ENCODE results near the gene GDF10.
A peak's percentile ranks its signal among the peaks of the same experiment; 100 is the strongest.

The GDF10 gene

DNA sequence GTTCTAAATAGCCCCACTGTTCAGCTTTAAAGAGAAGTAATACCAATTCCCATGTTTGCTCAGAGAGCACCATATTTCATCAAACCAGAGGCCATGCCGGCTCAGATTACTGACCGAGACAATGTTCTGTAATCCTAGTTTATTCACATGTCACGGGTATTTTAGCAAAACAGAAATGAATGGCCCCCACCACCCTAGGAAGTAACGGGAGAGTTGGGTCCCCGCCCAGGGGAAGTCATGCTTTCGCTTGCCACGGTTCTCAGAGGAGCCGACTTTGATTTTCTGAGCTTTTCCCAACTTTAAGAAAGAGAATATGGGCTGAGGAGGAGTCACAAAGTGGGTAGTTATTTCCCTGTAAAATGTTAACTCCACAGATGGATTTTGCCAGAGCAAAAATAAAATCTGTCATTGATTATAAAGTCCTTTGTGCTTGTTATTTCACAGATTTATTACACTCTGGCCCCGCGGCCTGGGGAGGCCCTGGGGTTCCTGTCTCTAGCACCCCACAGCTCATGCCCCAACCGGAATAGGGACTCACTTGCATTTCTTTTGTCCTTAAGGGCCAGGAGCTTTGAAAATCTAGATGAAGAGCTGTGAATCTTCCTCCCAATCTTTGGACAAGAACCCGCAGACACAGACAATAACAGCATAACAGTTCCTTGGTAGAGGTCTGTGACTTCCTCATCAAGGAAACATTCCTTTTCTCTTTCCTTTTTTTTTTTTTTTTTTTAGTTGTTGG is 3.7 kb upstream of the GDF10 start:
- DNase-seq = no peak

DNA sequence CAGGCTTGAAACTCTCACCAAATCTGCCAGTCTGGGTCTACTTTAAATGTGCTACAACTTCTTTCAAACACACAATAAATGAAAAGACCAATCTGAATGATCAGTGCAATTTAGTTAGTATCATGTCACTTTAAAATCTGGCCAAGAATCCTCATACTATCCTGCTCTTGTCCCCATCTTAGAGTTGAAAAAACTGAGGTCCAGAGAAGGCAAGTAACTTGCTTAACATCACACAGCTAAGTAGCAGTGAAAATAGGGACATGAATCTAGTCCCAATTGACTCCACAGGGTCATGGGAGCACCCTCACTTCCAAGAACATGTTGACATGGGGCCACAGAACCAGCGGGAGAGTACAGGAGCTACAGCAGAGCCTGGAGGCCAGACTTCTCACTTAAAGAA is 3.1 kb upstream of the GDF10 start:
- no peak for DNase-seq

DNA sequence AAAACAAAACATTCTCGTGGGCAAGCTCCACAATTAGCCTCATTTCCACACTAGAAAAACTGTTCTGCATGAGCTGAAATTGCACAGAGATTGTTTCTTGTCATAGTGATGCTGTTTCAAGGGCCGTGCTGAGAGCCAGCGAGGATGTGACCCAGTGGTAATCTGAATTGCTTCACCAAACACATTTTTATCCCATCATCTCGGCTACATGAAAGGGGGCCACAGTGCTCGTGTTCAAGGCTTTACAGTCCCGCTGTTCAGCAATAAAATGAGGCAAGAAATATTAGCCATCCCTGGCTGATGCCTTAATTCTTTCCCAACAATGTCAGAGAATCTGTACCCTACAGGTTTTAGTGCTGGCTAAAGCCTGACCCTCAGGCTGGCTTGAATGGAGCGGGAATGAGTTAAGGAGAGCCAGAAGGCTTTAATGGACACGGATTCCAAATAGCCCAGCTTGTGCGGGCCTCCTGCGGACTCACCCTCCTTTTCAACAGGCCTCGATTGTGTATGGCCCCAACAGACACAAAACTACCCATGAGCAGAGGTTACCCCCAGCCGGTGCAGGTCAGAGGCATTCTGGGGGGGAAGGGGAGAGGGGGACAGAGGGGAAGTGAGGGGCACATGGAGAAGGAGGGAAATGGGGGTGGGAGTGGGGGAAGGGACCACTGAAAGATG is 2.0 kb upstream of the GDF10 start:
- no peak for DNase-seq

DNA sequence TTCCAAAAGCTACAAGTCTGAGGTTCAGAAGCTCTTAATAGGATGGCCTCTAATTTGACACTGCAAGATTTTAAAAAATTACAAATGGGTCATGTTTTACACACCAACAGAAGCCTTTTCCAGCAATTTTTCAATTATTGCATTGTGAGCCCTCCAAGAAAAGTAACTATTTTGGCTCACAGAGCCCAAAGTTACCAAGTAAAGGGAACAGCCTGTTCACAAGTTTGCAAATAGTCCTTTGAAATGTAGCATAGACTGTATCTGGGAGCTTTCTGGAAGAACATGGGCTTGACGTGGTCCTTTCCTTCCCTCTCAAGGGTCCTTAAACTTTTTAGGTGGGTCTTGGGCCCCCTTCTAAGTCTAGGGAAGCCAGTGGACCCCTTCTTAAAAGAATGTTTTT is 1.3 kb upstream of the GDF10 start:
- DNase-seq = no peak

DNA sequence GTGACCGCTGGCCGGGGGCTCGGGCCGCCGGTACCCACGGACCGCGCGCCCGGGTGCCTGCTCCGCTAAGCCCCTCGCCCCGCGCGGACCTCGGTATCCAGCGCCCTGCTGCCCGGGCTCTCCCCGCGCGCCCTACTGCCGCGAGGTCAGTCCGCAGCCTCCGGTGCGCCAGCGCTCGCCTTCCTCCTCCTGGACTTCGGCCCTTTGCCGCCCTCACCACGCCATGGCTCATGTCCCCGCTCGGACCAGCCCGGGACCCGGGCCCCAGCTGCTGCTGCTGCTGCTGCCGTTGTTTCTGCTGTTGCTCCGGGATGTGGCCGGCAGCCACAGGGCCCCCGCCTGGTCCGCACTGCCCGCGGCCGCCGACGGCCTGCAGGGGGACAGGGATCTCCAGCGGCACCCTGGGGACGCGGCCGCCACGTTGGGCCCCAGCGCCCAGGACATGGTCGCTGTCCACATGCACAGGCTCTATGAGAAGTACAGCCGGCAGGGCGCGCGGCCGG is 483 bp downstream of the GDF10 start:
- no peak for DNase-seq

DNA sequence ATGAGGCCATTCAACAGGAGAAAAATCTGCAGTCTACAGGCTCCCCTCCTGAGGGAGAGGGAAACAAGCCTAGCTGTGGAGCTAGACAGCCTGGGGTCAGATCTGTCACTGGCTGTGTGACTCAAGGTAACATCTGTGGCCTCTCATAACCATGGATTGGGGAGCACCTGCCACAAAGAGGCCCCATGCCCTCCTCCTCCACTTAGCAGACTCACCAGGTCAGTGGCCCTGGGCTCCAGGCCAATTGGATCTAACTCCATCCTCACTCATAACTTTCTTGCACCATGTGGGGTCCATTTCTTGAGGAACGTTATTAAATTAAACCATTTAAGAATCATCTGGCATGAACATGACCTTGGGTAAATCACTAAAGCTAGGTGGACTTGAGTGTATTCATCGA is 1.8 kb downstream of the GDF10 start:
- DNase-seq = no peak

DNA sequence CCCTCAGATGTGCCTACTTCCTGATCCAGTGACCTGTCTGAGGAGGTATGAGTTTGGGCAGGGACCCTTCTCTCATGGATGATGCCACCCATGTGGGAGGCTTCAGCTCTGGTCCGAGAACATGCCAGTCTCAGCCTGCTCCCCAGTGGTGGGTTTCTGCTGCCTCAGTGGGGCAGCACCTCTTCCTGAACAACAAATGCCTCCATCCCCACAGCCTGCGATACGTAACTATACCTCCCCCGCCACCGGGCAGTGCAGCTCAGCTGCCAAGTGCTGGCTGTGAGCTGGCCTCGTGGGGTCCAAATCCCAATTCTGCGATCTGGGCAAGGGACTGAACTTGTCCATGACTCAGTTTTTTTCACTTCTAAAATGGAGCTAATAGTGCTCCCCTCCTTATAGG is 3.1 kb downstream of the GDF10 start:
- DNase-seq = no peak

DNA sequence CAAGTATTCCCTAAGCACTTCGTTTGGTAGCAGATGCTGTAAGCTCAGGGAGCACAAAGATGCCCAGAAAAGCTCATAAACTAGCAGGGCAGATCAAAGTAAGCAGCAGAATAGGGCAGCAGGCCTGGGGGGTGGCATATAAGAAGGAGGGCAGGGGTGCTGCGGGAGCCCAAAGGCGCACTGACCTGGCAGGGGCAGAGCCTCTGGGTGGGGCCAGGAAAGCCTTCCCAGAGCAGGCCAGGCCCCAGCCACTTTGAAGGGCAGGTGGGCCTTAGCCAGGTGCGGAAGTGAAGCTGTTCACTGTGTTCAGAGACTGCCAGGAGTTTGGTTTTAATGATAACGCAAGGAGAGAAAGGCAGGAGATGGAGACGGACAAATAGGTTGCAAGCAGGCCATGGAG is 3.9 kb downstream of the GDF10 start:
- no peak for DNase-seq

DNA sequence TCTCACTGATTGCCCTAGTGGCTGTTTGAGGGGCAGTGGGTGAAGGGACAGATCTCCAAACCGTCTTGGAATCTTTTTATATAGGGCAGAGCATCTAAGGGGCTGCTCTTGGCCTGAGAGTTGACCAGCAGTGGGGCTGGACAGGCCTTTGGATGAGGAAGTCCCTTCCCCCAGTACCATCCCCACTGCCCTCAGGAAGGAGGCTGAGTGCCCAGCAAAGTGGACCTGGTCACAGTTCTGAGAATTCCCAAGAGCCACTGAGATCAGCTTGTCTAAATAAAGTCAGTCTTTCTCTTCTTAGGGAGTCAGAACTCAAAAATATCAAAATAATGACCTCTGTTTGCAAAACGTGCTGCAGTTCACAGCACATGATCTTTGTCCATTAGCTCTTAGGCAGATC is 5.6 kb downstream of the GDF10 start:
- DNase-seq = no peak

DNA sequence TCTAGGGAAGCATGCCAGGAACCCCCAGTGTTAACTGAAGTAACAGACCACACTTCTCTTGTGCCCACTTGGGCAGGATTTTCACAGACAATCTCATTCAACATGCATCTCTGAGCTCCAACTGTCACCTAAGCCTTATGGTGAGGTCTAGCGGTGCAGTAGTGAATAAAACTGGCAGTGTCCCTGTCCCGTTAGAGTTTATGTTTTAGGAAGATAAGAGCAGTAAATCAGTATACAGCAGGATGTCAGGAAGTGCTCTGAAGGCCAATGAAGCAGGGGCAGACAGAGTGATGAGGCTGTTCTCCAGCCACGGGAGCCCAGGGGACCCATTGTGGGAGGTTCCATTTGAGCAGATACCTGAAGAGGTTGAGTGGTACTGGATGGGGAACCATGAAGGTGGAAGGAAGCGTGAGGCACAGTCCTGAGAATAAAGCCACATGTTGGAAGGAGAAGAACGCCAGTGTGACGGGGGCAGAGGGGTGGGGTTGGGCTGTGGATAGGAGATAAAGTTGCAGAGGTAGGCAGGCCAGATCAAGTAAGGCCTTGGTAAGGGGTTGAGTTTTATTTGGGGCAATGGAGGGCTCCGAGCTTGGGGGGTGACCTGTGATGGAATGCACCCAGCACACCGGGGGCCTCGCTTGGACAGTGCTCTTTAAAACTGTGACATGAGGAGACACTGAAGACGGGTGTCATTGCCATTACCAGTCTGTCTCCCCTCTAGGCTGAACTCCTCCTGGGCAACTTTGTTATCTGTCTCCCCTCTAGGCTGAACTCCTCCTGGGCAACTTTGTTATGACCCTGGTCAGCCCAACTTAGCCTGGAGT is 6.6 kb downstream of the GDF10 start:
- no peak for DNase-seq

DNA sequence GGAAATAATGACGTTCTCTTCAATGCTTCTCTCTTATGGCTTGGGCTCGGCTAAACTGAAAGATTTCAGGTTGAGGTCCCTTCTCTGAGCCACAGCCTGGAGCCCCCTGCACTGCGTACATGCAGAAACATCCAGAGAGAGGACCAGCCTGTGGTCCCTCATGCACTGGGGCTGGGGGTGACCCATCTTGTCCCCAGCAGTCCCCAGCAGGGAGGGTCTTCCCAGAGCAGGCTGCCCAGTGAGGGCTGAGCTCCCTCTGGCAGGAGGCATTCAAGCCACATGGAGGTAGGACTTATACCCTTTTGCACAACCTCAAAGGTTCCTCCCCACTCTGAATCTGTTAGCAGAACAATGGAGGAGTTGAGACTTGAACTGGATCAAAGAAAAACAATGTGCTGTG is 7.4 kb downstream of the GDF10 start:
- DNase-seq = no peak

DNA sequence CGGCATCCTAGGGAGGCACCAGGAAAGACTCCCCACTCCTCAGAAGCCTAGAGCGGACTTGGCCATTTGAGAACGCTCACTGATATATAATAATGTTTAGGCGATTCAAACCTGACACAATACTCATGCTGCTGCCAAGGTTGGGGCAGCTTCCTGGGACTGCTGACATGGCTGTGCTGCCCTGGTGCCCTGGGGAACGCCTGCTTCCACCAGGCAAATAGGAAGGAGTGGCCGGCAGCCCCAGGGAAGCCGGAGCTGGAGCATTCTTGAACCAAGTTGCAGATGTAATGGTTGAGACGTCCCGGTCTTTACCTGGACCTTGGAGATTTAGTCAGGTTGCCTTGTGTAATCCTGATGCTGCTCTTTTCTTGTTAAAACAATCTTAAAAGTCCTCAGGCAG is 8.8 kb downstream of the GDF10 start:
- no peak for DNase-seq

DNA sequence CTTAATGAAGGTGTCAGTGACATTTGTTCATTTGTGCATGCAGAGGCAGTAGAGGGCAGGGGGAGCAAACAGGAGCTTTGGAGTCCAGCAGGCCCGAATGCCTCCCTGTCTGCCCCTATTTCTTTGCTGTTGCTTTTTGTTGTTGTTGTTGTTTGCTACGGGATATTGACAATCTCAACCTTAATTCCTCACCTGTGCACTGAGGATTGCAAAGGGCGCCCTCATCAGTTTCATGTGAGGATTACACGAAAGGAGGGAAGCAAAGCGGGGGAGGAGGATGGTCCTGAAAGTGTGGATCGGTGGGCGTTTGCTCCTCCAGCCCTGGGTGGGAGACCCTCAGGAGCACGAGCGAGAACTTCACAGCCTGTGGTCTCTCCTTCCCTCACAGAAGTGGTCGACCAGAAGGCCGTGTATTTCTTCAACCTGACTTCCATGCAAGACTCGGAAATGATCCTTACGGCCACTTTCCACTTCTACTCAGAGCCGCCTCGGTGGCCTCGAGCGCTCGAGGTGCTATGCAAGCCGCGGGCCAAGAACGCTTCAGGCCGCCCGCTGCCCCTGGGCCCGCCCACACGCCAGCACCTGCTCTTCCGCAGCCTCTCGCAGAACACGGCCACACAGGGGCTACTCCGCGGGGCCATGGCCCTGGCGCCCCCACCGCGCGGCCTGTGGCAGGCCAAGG is 9.6 kb downstream of the GDF10 start:
- no peak for DNase-seq

DNA sequence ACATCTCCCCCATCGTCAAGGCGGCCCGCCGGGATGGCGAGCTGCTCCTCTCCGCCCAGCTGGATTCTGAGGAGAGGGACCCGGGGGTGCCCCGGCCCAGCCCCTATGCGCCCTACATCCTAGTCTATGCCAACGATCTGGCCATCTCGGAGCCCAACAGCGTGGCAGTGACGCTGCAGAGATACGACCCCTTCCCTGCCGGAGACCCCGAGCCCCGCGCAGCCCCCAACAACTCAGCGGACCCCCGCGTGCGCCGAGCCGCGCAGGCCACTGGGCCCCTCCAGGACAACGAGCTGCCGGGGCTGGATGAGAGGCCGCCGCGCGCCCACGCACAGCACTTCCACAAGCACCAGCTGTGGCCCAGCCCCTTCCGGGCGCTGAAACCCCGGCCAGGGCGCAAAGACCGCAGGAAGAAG is 10.1 kb downstream of the GDF10 start:
- no peak for DNase-seq

DNA sequence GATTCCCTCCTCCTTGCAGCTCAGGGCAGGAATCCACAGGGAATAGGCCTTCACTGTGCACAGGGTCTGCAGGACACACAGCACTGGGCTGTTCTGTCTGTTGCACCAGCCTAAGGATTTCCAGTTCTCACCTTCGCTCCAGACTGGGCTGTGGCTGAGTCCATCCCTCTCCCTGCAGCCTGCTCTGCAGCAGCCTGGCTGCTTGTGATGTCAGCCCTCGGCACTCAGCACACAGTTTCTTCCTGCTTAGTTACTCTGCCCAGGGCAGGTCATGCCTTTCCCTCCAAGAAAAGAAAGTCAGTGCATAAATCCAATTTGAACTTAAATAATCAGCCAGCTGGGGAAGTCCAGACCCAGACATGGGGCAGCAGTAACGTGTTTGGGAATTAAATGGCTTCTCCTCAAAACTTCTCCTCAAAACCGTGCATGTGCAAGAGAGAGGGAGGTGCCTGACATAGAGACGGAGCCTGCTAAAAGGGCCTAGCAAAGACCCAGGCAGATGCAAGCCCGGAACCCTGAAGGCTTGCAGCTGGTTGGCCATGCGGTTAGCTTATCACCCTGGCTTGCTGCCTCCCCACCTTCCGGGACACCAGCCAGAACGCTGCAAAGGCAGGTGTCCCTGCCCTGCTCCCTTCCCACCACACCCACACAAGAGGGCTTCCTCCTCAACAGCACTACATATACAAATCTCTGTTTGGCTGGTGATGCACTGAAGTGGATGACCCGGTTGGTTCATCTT is 11.4 kb downstream of the GDF10 start:
- DNase-seq = peak in 1 of 2 experiments; percentile 31

DNA sequence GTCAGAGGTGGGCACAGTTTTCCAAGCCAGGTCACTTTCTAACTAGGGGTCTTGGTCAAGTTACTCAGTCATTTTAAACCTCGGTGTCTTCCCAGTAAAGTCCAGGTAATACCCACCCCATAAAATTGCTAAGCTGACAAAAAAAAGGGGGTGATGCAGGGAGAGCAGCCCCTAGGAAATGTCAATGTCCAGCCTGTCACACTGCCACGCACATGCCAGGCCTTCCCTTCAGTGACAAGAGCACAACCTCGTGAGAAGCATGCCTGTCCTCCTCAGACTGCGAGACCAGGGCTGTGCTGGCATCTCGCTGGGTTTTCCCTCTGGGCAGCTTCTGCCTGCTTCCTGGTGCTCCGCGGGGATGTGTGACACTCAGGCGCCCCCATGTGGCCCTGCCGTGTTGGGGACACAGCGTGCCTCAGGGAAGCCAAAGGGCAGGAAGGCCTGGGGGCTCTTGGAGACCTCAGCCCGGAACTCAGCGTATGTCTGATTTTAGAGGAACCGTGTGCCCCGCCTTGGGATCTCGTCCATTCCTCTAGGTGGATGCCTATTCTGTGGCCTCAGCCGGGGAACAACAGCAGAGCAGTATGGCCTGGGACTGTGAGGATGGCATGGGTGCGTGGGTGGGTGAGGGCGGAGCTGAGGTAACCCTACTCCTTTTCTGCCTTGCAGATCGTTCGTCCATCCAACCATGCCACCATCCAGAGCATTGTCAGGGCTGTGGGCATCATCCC is 12.1 kb downstream of the GDF10 start:
- DNase-seq = peak; percentile 83 to 84

DNA sequence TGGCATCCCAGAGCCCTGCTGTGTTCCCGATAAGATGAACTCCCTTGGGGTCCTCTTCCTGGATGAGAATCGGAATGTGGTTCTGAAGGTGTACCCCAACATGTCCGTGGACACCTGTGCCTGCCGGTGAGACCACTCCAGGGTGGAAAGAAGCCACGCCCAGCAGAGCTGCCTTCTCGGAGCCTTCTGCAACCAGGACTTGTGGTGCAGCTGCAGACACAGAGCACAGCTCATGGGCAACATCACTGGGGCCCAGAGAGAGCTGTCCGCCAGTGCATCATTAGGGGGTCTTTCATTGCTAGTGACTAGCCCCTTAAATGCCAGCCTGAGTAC is 12.6 kb downstream of the GDF10 start:
- no peak for DNase-seq

DNA sequence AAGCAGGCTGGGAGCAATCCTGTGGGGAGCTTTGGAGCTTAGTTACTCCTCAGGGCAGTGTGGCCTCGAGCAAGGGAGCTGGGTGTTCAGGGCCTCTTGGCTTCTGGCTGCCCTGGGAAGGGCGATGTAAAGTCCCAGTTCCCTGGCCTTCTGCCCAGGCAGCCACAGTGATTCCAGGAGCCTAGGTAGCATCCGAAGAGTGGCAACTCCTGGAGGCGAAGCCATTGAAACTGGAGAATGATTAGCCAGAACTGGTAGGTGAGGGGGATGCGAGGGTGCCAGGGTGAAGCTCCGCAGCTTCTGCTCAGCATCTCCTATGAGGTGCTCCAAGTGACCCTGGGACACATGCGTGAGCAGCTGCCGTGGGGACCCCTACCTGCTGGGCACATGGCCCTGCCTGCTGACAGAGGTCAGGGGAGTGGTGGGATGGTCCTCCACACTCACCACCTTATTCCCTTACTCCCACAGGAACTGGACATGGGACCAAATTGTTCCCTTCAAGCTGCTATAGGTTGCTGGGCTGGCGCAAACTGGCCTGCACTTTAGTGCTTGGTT is 14.5 kb downstream of the GDF10 start:
- no peak for DNase-seq

DNA sequence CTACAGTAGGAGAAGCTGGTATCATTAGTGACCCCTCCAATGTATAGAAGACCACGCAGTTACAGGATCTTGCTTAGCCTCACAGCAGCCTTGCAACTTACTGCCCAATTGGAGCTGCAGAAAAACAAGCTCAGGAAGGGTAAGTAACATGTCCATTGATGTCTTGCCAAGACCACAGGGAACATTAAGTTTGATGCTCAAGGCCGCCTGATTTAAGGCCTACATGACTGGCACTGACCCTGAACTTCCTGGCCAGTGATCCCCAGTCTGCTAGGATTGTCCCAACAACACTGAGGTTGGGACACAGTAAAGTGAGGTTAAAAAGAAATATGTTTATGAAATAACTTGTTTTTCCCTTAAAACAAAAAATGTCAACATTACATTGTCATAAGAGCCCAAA is 15.4 kb downstream of the GDF10 start:
- DNase-seq = no peak

DNA sequence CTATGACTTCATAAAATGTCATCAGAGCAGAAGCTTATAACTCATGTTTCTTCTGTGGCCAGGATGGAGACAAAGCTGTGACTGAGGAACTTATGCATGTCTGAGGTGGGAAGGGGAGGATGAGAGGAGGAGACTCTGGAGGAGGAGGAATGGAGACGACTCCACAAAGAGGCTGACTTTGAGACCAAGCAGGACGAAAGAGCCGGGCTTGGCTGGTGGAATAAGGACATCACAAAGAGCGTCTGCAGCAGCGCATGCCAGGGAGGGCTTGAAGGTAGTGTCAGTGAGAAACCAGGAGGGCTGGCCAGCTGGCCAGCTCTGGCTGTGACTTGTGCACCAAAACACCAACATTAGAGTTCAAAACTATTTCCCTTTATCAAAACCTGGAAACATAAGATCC is 16.1 kb downstream of the GDF10 start:
- no peak for DNase-seq

DNA sequence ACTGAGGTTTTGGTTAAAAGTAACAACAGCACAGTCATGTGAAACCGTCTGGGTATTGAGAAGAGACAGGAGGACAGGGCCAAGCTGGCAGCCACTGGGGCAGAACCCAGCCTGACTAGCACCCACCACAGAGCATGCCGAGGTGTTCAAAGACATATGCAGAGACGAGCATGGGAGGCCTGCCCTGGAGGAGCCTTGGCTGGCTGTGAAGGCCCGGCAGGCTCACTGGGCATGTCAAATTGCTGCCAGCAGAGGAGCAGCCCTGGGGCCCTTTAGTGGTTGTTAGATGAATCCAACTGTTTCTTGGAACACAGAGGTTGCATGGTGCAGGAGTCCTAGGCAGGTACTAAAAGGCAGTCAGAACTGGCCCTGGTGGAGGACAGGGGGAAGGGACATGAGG is 17.3 kb downstream of the GDF10 start:
- no peak for DNase-seq

DNA sequence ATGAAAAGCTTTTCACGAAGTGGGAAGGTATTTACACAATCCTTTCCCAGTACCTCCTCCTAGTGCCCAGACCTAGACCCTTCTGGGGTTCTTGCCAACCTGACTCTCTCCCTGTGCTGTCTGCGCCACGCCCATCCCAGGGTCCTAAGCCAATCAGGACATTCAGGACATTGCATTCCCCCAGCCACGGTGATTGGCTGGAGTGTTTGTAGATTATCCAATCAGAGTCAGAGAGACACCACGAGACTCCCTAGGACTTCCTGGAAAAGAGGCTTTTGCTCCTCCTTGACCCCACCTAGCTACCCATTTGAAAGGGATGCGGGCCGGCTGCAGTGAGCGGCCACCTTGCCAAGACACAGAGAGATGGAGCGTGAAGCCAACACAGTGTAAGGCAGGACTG is 18.7 kb downstream of the GDF10 start:
- DNase-seq = no peak
